ENCODE measurements around the gene GPD1.

GRCh38 chr12:50090391-50090790, 13.4 kb upstream of the GPD1 start:
- TF ChIP-seq EZH2phosphoT487 (IDR thresholded peaks at IDR 0.05), result no peak
- TF ChIP-seq CTCF (IDR thresholded peaks at IDR 0.05), result no peak
